WI38 (cell line): ENCODE results near the gene TMEM184B.

Experiments
- H3K4me3 ChIP-seq: 2 replicates; pipeline ENCODE4 v1.5.1; 2011; ENCODE audit warnings: low read depth, mild to moderate bottlenecking, control low read depth, low read length
- CTCF ChIP-seq: IDR thresholded peaks from 2 replicates; pipeline ENCODE4 v1.5.1; 2012; ENCODE audit warnings: low read depth, mild to moderate bottlenecking, control low read depth, low read length

TMEM184B gene

GRCh38 chr22:38311323-38311620, 38.5 kb upstream of the TMEM184B start:
- TF ChIP-seq CTCF: no peak
- no peak overlapping the region for H3K4me3 ChIP-seq

GRCh38 chr22:38310518-38311322, 37.9 kb upstream of the TMEM184B start:
- no peak for TF ChIP-seq CTCF
- no peak overlapping the region for H3K4me3 ChIP-seq

- no peak for TF ChIP-seq CTCF
- no peak overlapping the region for H3K4me3 ChIP-seq
These were observed 37.1 kb upstream of the TMEM184B start for GRCh38 chr22:38309614-38310517.

- no peak overlapping the region for H3K4me3 ChIP-seq
- TF ChIP-seq CTCF: no peak
These were observed 36.1 kb upstream of the TMEM184B start for GRCh38 chr22:38308791-38309498.

- TF ChIP-seq CTCF: no peak
- no peak overlapping the region for H3K4me3 ChIP-seq
These were observed 33.0 kb upstream of the TMEM184B start for GRCh38 chr22:38305471-38306448.

- TF ChIP-seq CTCF: no peak
- no peak overlapping the region for H3K4me3 ChIP-seq
These were observed 31.7 kb upstream of the TMEM184B start for GRCh38 chr22:38304526-38304925.
